Keratinocyte (primary cell): ENCODE results near the gene EPB41. TPM values are rescaled to one million over a fixed set of nuclear protein-coding genes. Genes with fewer than 3 reads are reported as not detected.

Source experiments
- DNase-seq: peaks from one replicate; pipeline ENCODE4 v3.0.0-alpha.2; 2011; ENCODE audit warnings: low read depth, missing footprints, low spot score
- FAIRE-seq: peaks from 2 replicates; lab custom pipeline; 2011; peaks lifted over from hg19 to GRCh38; lab: Jason Lieb, UNC
- H2AFZ ChIP-seq: 2 replicates; pipeline ENCODE4 v1.6.0; 2012; ENCODE audit warnings: low read length, control low read depth, inconsistent platforms; ENCODE audit not compliant: control insufficient read depth
- H3K27ac ChIP-seq: 2 replicates; pipeline ENCODE4 v1.5.1; 2011; ENCODE audit warnings: low read length; ENCODE audit not compliant: control insufficient read depth, insufficient read depth
- H3K27me3 ChIP-seq: 3 replicates; pipeline ENCODE4 v1.6.0; 2011; ENCODE audit warnings: low read length; ENCODE audit not compliant: control insufficient read depth, insufficient read depth; ENCODE audit errors: extremely low read depth
- H3K36me3 ChIP-seq, 2 experiments: 2 replicates in 1 of 2; 3 replicates in 1 of 2; pipeline ENCODE4 v1.5.1; 2011; ENCODE audit warnings: low read length in 2 of 2, mild to moderate bottlenecking in 1 of 2; ENCODE audit not compliant: control insufficient read depth in 2 of 2, insufficient read depth in 2 of 2; ENCODE audit errors: extremely low read depth in 1 of 2
- H3K4me1 ChIP-seq: 3 replicates; pipeline ENCODE4 v1.5.1; 2011; ENCODE audit warnings: low read length; ENCODE audit not compliant: control insufficient read depth, insufficient read depth; ENCODE audit errors: extremely low read depth
- H3K4me2 ChIP-seq: 3 replicates; pipeline ENCODE4 v1.6.0; 2011; ENCODE audit warnings: low read depth, low read length; ENCODE audit not compliant: control insufficient read depth, insufficient read depth; ENCODE audit errors: extremely low read depth
- H3K4me3 ChIP-seq, 3 experiments: fragments of 200-600 bp in 1 of 3; sonication (generic) in 1 of 3; 2 replicates in 2 of 3; 3 replicates in 1 of 3; pipeline ENCODE4 v1.5.1; 2011 to 2016; ENCODE audit warnings: low read length in 3 of 3, mild to moderate bottlenecking in 3 of 3, control low read depth in 2 of 3, inconsistent platforms in 1 of 3, low read depth in 1 of 3, mixed read lengths in 1 of 3, mixed run types in 1 of 3, moderate library complexity in 1 of 3; ENCODE audit not compliant: control insufficient read depth in 2 of 3, insufficient read depth in 2 of 3; ENCODE audit errors: extremely low read depth in 1 of 3
- H3K79me2 ChIP-seq: 2 replicates; pipeline ENCODE4 v1.6.0; 2012; ENCODE audit warnings: low read length; ENCODE audit not compliant: control insufficient read depth, insufficient read depth
- H3K9ac ChIP-seq: 3 replicates; pipeline ENCODE4 v1.6.0; 2011; ENCODE audit warnings: low read length; ENCODE audit not compliant: control insufficient read depth, insufficient read depth; ENCODE audit errors: extremely low read depth
- H3K9me1 ChIP-seq: 3 replicates; pipeline ENCODE4 v1.6.0; 2011; ENCODE audit warnings: low read length; ENCODE audit not compliant: control insufficient read depth, insufficient read depth; ENCODE audit errors: extremely low read depth
- H3K9me3 ChIP-seq: 2 replicates; pipeline ENCODE4 v1.5.1; 2012; ENCODE audit warnings: low read depth, low read length; ENCODE audit not compliant: control insufficient read depth
- H4K20me1 ChIP-seq: 3 replicates; pipeline ENCODE4 v1.6.0; 2011; ENCODE audit warnings: low read length; ENCODE audit not compliant: control insufficient read depth, insufficient read depth; ENCODE audit errors: extremely low read depth
- EZH2 ChIP-seq: IDR thresholded peaks from one replicate; pipeline ENCODE4 v1.6.1; 2012; ENCODE audit warnings: inconsistent platforms, mild to moderate bottlenecking, low read length, moderate library complexity
- dilution Hi-C: fragments of 300-500 bp; cut with MboI; formaldehyde crosslinking; loops from one replicate; pipeline ENCODE4 v1.7.0; 2020; ENCODE audit warnings: low sequenced_read_pairs; ENCODE audit not compliant: extremely low pct_ligation_motif_present
- polyA minus RNA-seq, 3 experiments: library from RNA; depleted of rRNA, polyadenylated mRNA; stranded (reverse); fragments of >200 nt; gene quantifications; 1 replicate in 1 of 3; 2 replicates in 1 of 3; 3 replicates in 1 of 3; pipeline ENCODE4 v1.2.3, GENCODE V29; 2011
- polyA plus RNA-seq, 5 experiments: library from polyadenylated mRNA; depleted of rRNA in 3 of 5; stranded (reverse) in 3 of 5; stranded (forward) in 1 of 5; unstranded in 1 of 5; fragments of >200 nt; gene quantifications; 1 replicate in 1 of 5; 2 replicates in 3 of 5; 3 replicates in 1 of 5; pipeline versions ENCODE4 v1.2.1 to v1.2.3, GENCODE V29; 2011 to 2012; ENCODE audit warnings: missing spikeins in 2 of 5, low read depth in 1 of 5, low replicate concordance in 1 of 5
- TF ChIP-seq, protein P1 (sequence below), 3 experiments: IDR thresholded peaks in 1 of 3; conservative IDR thresholded peaks in 1 of 3; optimal IDR thresholded peaks in 1 of 3; 2 replicates in 2 of 3; 3 replicates in 1 of 3; pipeline versions ENCODE3 to v1.5.1; 2011; ENCODE audit warnings: low read length in 3 of 3, mild to moderate bottlenecking in 3 of 3, moderate library complexity in 2 of 3, control low read depth in 1 of 3, inconsistent platforms in 1 of 3; ENCODE audit not compliant: insufficient read depth in 2 of 3; ENCODE audit errors: extremely low read depth in 1 of 3

The EPB41 gene
- 16.4 to 23.6 TPM (median 21.1 TPM) in 3 replicates for polyA plus RNA-seq
- 28.2 TPM for polyA plus RNA-seq (2011; ENCODE audit: low read depth)
- polyA plus RNA-seq (2011; cell fraction: cytosol; rRNA removed): 12.6 and 22.4 TPM in 2 replicates
- polyA plus RNA-seq (2011; cell fraction: nucleus; rRNA removed): 44.3 and 50.2 TPM in 2 replicates
- polyA plus RNA-seq (2012; ENCODE audit: low replicate concordance): 9.3 and 16.2 TPM in 2 replicates
- 25.9 to 43.2 TPM (median 29.4 TPM) in 3 replicates for polyA minus RNA-seq
- polyA minus RNA-seq (2011; cell fraction: cytosol; rRNA and poly(A)+ RNA removed): 15.5 TPM
- 32.4 and 65.4 TPM in 2 replicates for polyA minus RNA-seq (2011; cell fraction: nucleus; rRNA and poly(A)+ RNA removed)

DNA sequence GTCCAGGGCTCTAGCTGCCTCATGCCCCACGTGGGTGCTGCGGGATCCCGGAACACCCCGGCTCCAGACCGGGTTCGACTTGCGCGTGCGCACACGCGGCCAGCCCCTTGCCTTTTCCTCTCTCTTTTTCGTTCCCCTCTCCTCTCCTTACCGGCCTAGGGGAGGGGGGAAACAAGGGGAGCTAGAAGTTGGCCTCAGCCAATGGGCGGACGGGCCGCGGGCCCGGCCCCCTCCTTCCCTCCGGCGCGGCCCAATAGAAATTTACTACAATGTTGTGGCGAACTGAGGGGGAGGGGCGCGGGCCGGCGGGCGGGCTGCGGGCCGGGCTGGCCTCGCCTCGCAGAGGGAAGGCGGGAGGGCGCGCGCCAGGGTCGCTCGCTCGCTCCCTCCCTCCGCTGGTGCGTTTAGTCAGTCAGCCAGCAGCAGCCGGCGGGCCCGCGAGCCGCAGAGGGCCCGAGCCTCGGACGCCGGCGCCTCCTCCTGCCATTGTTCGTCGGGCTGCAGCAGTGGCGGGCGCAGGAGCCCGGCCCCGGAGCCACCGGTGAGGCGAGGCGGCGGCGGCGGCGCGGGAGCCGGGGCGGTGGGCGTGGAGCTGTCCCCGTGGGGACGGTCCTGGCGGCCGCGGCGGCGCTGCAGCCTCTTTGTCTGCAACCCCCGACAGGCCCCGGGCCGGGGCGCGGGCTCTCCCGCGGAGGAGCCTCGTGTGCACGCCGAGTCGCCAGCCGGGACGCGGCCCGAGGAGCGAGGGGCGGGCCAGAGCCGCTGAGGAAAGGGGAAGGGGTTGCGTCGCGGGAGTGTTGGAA, at the start of gene EPB41:
EPB41 (plus strand) TSS at position 342 of the 803 bp plus-strand sequence. CDS start 72,869 bp downstream, outside the sequence.
- peaks cover 0 to 3% of the 10 kb centered on the region in 2 experiments for H3K36me3 ChIP-seq
- no peak for TF ChIP-seq EZH2
- TF ChIP-seq, protein P1, sequence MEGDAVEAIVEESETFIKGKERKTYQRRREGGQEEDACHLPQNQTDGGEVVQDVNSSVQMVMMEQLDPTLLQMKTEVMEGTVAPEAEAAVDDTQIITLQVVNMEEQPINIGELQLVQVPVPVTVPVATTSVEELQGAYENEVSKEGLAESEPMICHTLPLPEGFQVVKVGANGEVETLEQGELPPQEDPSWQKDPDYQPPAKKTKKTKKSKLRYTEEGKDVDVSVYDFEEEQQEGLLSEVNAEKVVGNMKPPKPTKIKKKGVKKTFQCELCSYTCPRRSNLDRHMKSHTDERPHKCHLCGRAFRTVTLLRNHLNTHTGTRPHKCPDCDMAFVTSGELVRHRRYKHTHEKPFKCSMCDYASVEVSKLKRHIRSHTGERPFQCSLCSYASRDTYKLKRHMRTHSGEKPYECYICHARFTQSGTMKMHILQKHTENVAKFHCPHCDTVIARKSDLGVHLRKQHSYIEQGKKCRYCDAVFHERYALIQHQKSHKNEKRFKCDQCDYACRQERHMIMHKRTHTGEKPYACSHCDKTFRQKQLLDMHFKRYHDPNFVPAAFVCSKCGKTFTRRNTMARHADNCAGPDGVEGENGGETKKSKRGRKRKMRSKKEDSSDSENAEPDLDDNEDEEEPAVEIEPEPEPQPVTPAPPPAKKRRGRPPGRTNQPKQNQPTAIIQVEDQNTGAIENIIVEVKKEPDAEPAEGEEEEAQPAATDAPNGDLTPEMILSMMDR (optimal IDR thresholded peaks at IDR 0.05 in 1 of 3, IDR thresholded peaks at IDR 0.05 in 1 of 3, conservative IDR thresholded peaks at IDR 0.05 in 1 of 3; ENCODE audit: extremely low read depth in 1 of 3, insufficient read depth in 2 of 3, low read length in 3 of 3): no peak
- peak within 1 kb of the TSS; percentile 57 for H3K27ac ChIP-seq
- DNase-seq (peak; percentile 26), FAIRE-seq (no peak)
- H2AFZ ChIP-seq: peak within 1 kb of the TSS; percentile 82
- peak within 1 kb of the TSS; percentile 79 for H3K9ac ChIP-seq
- peaks cover 9% of the 10 kb centered on the region for H3K4me1 ChIP-seq
- no peaks in the 10 kb centered on the region for H3K9me3 ChIP-seq
- H3K27me3 ChIP-seq: no peaks in the 10 kb centered on the region
- H3K9me1 ChIP-seq: no peaks in the 10 kb centered on the region
- H3K4me2 ChIP-seq: peak within 1 kb of the TSS; percentile 84
- peaks cover 3% of the 10 kb centered on the region for H3K79me2 ChIP-seq
- H3K4me3 ChIP-seq: peak within 1 kb of the TSS; percentile 41 to 83 (median 69)
- H4K20me1 ChIP-seq: peaks cover 3% of the 10 kb centered on the region
- dilution Hi-C loops: no loop called here

GRCh38 chr1:28864695-28865094, 49.7 kb upstream of the EPB41 start:
- no peaks in the 10 kb centered on the region for H3K79me2 ChIP-seq
- no peaks in the 10 kb centered on the region for H4K20me1 ChIP-seq
- TF ChIP-seq, protein P1 (optimal IDR thresholded peaks at IDR 0.05 in 1 of 3, IDR thresholded peaks at IDR 0.05 in 1 of 3, conservative IDR thresholded peaks at IDR 0.05 in 1 of 3; ENCODE audit: extremely low read depth in 1 of 3, insufficient read depth in 2 of 3, low read length in 3 of 3): no peak
- no peak for TF ChIP-seq EZH2
- no peak for DNase-seq
- H3K9me3 ChIP-seq: no peaks in the 10 kb centered on the region
- H3K4me1 ChIP-seq: peaks cover 4% of the 10 kb centered on the region
- no peak overlapping the region for H3K4me3 ChIP-seq
- H3K36me3 ChIP-seq: no peaks in the 10 kb centered on the region
- no peak for FAIRE-seq
- peaks cover 14% of the 10 kb centered on the region for H3K27me3 ChIP-seq
- H3K27ac ChIP-seq: no peak overlapping the region
- no peak overlapping the region for H3K4me2 ChIP-seq
- no peaks in the 10 kb centered on the region for H3K9me1 ChIP-seq
- H2AFZ ChIP-seq: no peak overlapping the region
- dilution Hi-C loops: no loop called here
- H3K9ac ChIP-seq: no peak overlapping the region
